HG03442 (cell line): ENCODE data around the gene PLD4.
"Not testable (repeated sequence)": the region's sequence is repeated elsewhere in the genome, so short reads cannot be mapped to it uniquely, and the experiment has no call there.

ENCODE experiments used
- ATAC-seq: cut with Tn5 transposase; IDR thresholded peaks from one replicate; pipeline ENCODE4 v1.9.1; 2021; ENCODE audit warnings: mild to moderate bottlenecking, moderate library complexity; ENCODE audit not compliant: unreplicated experiment

Gene PLD4

GRCh38 chr14:104898195-104898558 is 26.5 kb upstream of the PLD4 start:
- no peak for ATAC-seq

DNA sequence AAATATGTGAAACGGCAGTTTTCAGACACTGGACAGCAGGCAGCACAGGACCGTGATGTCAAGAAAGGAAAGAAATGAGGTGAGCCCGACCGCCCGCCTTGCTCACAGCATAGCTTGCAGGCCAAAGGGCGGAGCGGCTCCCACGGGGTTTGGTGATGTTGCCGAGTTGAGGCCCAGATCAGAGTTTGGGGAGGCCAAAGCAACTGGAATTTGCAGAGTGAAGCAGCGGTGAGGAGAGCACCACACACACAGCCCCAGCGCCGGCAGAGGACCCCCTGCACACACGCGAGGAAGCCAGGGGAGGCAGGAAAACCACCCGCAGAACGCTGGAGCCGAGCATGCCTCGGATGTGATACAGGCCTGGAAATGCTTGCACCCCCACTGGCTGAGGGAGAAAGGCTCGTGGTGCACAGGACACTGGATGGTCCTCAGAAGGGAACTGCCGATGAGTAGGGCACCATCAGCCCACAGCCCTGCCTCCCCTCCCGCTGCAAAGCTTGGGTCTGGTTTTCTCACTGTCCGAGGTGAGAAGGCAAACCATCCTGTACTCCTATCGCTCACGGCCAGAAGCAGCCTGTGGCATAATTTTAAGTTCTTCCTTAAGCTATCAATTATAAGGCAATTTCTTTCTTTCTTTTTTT is 25.7 kb upstream of the PLD4 start:
- no peak for ATAC-seq

DNA sequence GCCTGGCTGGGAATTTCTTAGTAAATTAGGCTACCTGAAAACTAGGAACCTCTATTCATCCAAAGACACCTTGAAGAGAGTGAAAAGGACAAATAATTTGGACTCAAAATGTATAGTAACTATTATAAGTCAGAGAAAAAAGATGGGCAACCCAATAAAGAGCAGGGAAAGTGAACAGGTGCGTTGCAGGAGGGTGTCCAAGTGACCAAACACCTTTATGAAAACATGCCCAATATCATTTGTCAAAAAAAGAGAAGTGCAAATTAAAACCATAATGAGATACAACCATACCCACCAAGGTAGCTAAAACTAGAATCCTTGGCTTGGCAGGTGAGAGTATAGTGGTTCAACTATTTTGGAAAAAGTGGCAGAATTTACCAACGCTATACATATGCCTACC is 24.9 kb upstream of the PLD4 start:
- ATAC-seq: no peak

GRCh38 chr14:104900639-104901512 is 23.8 kb upstream of the PLD4 start:
- no peak for ATAC-seq

DNA sequence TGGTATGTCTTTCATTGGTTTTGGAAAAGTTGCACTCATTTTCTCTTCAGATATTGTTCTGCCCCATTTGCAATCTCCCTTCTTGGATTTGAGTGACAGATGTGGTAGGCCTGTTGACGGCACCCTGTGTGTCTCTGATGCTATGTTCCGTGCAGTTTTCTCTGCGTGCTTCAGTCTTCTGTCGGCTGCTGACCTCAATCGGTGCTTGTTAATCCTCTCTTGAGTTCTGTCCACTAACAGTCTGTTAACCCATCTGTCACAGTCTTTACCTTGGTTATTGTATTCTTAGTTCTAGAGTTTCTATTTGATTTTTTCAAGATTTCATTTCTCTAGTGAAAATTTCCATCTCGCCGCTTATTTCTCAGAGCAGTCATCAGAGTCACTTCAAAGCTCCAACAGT is 20.7 kb upstream of the PLD4 start:
- ATAC-seq: no peak

GRCh38 chr14:104904650-104905578 is 19.8 kb upstream of the PLD4 start:
- not testable (repeated sequence) for ATAC-seq

- ATAC-seq: not testable (repeated sequence)
These were observed 19.1 kb upstream of the PLD4 start for GRCh38 chr14:104905579-104905933.

DNA sequence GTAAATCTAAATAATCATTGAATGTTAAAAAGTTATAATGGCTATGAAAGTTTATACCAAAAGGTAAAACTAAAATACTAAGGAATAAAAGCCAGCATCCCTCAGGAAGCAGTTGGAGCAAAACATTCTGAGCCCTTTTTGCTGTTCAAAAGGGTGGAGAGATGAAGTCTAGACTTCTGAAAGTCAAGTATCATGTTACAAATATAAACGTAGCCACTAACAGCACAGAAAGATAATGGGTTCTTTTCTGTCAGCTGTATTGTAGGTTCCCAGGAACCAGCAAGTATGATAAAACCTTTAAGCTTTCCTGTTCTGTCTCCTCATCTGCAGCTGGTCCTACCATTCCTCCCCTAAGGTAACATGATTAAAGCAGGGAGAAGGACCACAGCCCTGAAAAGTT is 16.4 kb upstream of the PLD4 start:
- no peak for ATAC-seq

DNA sequence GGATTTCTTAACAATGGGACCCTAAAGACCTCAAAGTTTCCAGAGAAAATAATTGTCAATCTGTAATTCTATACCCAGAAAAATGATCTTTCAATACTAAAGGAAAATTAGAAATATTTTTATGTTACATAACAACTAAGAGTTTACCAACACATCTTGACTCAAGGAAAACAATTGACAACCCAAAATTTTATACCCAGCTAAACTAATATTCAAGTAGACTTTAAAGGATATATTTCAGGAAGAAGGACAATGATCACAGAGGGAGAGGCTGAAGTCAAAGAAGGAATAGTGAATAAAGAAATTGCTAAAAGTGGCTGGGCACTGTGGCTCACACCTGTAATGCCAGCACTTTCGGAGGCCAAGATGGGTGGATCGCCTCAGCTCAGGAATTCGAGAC is 12.6 kb upstream of the PLD4 start:
- ATAC-seq: no peak

DNA sequence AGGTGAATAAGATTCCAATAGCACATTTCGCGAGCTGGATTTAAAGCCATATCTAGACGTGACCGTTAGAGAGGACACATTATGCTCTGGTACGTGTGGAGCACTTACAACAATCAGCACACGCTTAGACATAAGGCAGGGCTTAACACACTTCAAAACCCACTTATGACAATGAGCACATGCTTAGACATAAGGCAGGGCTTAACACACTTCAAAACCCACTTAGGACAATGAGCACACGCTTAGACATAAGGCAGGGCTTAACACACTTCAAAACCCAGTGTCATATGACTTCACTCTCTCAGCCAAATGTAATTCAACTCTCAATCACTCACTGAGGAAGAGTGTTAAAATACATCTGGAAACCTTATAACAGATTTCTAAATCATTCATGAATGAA is 11.2 kb upstream of the PLD4 start:
- ATAC-seq: no peak

DNA sequence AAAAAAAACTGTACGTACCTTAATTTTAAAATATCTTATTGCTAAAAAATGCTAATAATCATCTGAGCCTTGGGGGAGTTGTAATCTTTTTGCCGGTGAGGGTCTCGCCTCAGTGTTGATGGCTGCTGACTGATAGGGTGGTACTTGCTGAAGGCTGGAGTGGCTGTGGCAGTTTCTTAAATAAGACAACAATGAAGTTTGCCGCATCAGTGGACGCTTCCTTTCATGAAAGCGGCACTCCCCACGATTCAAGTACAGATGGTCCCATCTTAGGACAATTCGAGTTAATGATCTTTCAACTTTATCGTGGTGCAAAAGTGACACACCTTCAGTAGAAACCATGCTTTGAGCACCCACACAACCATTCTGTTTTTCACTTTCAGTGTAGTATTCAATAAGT is 7.6 kb upstream of the PLD4 start:
- ATAC-seq: no peak

- ATAC-seq: no peak
These were observed 6.7 kb upstream of the PLD4 start for GRCh38 chr14:104917993-104918392.

- ATAC-seq: not testable (repeated sequence)
These were observed 5.3 kb upstream of the PLD4 start for GRCh38 chr14:104919152-104919992.

GRCh38 chr14:104919993-104920315 is 4.7 kb upstream of the PLD4 start:
- no peak for ATAC-seq

GRCh38 chr14:104923640-104924420 is 849 bp upstream of the PLD4 start:
- ATAC-seq: no peak

DNA sequence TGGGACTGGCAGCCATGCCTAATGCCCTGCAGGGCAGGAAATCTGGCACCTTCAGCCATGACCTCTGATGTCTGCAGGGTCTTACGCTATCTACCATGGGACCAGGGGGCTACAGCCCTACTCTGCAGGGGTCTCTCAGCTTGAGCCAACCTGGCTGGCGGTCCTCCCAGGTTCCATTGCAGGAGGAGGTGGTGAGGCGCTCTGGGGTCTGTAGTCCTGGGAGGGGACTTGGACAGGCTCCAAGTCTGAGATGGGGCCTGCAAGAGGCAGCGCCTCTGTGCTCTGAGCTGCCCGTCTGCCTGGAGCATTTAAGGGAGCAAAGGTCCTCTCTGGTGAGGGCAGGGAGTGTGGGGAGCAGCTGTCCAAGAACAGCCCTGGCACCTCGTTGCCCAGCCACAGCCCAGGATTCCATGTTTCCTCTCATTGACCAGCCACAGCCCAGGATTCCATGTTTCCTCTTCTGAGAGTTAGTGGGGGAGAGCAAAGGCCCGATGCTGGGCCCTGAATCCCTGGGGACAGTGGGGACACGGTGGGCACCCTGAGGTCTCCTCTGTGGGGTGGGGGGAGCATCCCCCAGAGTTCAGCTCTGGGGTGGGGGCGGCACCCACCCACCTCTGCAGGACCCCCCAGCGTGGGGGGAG is 655 bp downstream of the PLD4 start:
- ATAC-seq: no peak

- ATAC-seq: no peak
These were observed 1.4 kb downstream of the PLD4 start for GRCh38 chr14:104925855-104926609.

DNA sequence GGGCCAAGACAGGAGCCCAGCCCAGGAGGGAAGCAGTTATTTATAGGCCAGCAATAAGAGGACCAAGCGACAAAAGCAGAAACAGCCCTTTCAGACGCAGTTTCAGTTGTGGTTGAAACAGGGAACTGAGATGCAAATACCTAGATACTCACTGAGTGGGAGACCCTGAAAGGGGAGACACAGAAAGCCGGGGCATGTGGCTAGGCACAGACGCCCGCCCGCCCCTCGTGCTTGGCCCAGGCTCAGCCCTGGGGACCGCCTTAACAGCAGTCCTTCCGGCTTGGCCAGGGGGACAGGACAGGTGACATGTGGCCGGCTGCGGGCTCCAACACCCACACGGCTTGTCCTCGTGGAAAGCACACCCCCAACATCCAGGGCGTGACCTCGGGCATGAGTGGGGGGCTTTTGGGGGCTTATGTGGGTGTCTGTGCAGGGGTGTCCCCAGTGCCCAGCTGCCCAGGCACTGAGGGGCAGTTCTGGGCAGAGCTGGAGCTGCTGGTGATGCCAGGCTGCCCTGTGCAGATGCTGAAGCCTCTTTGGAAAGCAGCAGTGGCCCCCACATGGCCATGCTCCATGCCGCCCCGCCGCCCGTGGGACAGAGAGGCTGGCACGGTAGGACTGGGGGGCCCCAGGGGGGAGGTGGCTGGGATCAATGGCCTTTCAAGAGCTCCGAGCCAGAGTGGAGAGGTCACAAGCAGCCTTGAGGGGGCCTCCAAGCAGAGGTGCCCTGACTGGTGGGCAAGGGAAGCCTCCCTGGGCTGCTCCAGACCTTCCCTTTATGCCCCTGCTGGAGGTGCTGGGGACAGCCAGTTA is 2.1 kb downstream of the PLD4 start:
- peak; percentile 73 for ATAC-seq
